ENCODE measurements around the gene FOXO3.

GRCh38 chr6:108714766-108715414 is 154.2 kb downstream of the FOXO3 start:
- no peak for TF ChIP-seq EZH2 (IDR thresholded peaks at IDR 0.05; ENCODE audit: low read length)
- TF ChIP-seq, protein P1, sequence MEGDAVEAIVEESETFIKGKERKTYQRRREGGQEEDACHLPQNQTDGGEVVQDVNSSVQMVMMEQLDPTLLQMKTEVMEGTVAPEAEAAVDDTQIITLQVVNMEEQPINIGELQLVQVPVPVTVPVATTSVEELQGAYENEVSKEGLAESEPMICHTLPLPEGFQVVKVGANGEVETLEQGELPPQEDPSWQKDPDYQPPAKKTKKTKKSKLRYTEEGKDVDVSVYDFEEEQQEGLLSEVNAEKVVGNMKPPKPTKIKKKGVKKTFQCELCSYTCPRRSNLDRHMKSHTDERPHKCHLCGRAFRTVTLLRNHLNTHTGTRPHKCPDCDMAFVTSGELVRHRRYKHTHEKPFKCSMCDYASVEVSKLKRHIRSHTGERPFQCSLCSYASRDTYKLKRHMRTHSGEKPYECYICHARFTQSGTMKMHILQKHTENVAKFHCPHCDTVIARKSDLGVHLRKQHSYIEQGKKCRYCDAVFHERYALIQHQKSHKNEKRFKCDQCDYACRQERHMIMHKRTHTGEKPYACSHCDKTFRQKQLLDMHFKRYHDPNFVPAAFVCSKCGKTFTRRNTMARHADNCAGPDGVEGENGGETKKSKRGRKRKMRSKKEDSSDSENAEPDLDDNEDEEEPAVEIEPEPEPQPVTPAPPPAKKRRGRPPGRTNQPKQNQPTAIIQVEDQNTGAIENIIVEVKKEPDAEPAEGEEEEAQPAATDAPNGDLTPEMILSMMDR (optimal IDR thresholded peaks at IDR 0.05 in 1 of 3, IDR thresholded peaks at IDR 0.05 in 1 of 3, conservative IDR thresholded peaks at IDR 0.05 in 1 of 3; ENCODE audit: extremely low read depth in 1 of 3, insufficient read depth in 2 of 3, low read length in 3 of 3): no peak
